ENCODE data around the gene PGR. TPM values are rescaled to one million over a fixed set of nuclear protein-coding genes. Genes with fewer than 3 reads are reported as not detected.

PGR gene
- total RNA-seq, 1 experiment from 2014 or later, result 0.20 TPM

GRCh38 chr11:101133190-101133589 is 3.6 kb upstream of the PGR start:
- POLR2A ChIA-PET, result no interaction called here
- CTCF ChIA-PET, result no interaction called here
- no peaks in the 10 kb centered on the region for H3K9me3 Mint-ChIP-seq
- H3K27ac Mint-ChIP-seq, result no peak overlapping the region
- H3K4me3 Mint-ChIP-seq, result no peak overlapping the region
- no peak for DNase-seq (ENCODE audit: low spot score)
- 0 out of 2 replicates have a peak, but pooled peaks cover 2% of the 10 kb centered on the region for H3K4me1 Mint-ChIP-seq
- TF ChIP-seq EMX1 (CRISPR knock-in tag; IDR thresholded peaks at IDR 0.05), result no peak
- TF ChIP-seq MYBL2 (CRISPR knock-in tag; IDR thresholded peaks at IDR 0.05), result no peak
- TF ChIP-seq STAT6 (CRISPR knock-in tag; conservative IDR thresholded peaks at IDR 0.05; ENCODE audit: low read depth), result no peak
- no peaks in the 10 kb centered on the region for H3K36me3 Mint-ChIP-seq
- H3K27me3 Mint-ChIP-seq (ENCODE audit: low read depth), result peaks cover 49% of the 10 kb centered on the region
- no peak for ATAC-seq

- ChIA-PET POLR2A (no interaction called here), CTCF (interaction anchor here (0.7 kb wide), 1 partner anchor 322 kb away, joined by 3 read pairs; no protein-coding TSS in a partner anchor)
- TF ChIP-seq TP53 (CRISPR knock-in tag; IDR thresholded peaks at IDR 0.05) (no peak), CTCF (IDR thresholded peaks at IDR 0.05) (no peak), RELA (CRISPR knock-in tag; IDR thresholded peaks at IDR 0.05; ENCODE audit: borderline replicate concordance) (no peak), FOXJ3 (CRISPR knock-in tag; IDR thresholded peaks at IDR 0.05; ENCODE audit: borderline replicate concordance) (no peak), ARID4B (CRISPR knock-in tag; IDR thresholded peaks at IDR 0.05; ENCODE audit: borderline replicate concordance) (no peak), TEAD4 (CRISPR knock-in tag; IDR thresholded peaks at IDR 0.05) (no peak), IRF2 (CRISPR knock-in tag; IDR thresholded peaks at IDR 0.05; ENCODE audit: borderline replicate concordance, low read depth) (no peak), OVOL2 (CRISPR knock-in tag; IDR thresholded peaks at IDR 0.05; ENCODE audit: borderline replicate concordance) (no peak), FOXP4 (CRISPR knock-in tag; IDR thresholded peaks at IDR 0.05) (no peak), NR1H2 (CRISPR knock-in tag; IDR thresholded peaks at IDR 0.05) (no peak), CBFB (CRISPR knock-in tag; IDR thresholded peaks at IDR 0.05; ENCODE audit: low read depth) (no peak), FOXP1 (CRISPR knock-in tag; IDR thresholded peaks at IDR 0.05; ENCODE audit: borderline replicate concordance) (no peak), ZNF138 (CRISPR knock-in tag; conservative IDR thresholded peaks at IDR 0.05) (no peak)
- TF ChIP-seq, protein P1, sequence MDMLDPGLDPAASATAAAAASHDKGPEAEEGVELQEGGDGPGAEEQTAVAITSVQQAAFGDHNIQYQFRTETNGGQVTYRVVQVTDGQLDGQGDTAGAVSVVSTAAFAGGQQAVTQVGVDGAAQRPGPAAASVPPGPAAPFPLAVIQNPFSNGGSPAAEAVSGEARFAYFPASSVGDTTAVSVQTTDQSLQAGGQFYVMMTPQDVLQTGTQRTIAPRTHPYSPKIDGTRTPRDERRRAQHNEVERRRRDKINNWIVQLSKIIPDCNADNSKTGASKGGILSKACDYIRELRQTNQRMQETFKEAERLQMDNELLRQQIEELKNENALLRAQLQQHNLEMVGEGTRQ (CRISPR knock-in tag; IDR thresholded peaks at IDR 0.05), result no peak
- TF ChIP-seq, protein P2, sequence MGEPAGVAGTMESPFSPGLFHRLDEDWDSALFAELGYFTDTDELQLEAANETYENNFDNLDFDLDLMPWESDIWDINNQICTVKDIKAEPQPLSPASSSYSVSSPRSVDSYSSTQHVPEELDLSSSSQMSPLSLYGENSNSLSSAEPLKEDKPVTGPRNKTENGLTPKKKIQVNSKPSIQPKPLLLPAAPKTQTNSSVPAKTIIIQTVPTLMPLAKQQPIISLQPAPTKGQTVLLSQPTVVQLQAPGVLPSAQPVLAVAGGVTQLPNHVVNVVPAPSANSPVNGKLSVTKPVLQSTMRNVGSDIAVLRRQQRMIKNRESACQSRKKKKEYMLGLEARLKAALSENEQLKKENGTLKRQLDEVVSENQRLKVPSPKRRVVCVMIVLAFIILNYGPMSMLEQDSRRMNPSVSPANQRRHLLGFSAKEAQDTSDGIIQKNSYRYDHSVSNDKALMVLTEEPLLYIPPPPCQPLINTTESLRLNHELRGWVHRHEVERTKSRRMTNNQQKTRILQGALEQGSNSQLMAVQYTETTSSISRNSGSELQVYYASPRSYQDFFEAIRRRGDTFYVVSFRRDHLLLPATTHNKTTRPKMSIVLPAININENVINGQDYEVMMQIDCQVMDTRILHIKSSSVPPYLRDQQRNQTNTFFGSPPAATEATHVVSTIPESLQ (CRISPR knock-in tag; IDR thresholded peaks at IDR 0.05), result no peak
- TF ChIP-seq, protein P3, sequence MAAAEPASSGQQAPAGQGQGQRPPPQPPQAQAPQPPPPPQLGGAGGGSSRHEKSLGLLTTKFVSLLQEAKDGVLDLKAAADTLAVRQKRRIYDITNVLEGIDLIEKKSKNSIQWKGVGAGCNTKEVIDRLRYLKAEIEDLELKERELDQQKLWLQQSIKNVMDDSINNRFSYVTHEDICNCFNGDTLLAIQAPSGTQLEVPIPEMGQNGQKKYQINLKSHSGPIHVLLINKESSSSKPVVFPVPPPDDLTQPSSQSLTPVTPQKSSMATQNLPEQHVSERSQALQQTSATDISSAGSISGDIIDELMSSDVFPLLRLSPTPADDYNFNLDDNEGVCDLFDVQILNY (CRISPR knock-in tag; IDR thresholded peaks at IDR 0.05), result no peak
- peaks cover 7% of the 10 kb centered on the region for H3K4me1 Mint-ChIP-seq
- DNase-seq (ENCODE audit: low spot score) (peak; percentile 15), ATAC-seq (no peak)
- no peaks in the 10 kb centered on the region for H3K9me3 Mint-ChIP-seq
- no peaks in the 10 kb centered on the region for H3K36me3 Mint-ChIP-seq
- H3K27ac Mint-ChIP-seq, result no peak overlapping the region
- H3K4me3 Mint-ChIP-seq, result peak overlapping the region; percentile 79
- H3K27me3 Mint-ChIP-seq (ENCODE audit: low read depth), result peaks cover 94% of the 10 kb centered on the region
These were observed 926 bp downstream of the PGR start for GRCh38 chr11:101128571-101129202.

Measured in WTC11 (cell line).